Measurements from ENCODE around the gene CPLANE1. TPM values are rescaled to one million over a fixed set of nuclear protein-coding genes. Genes with fewer than 3 reads are reported as not detected.
A peak's percentile ranks its signal among the peaks of the same experiment; 100 is the strongest.

The CPLANE1 gene
- total and polyA plus RNA-seq, 7 experiments from 2014 or later: 1.1 to 14.7 (median 9.0) TPM

GRCh38 chr5:37198842-37199241 lies 50.3 kb downstream of the CPLANE1 start:
- peak overlapping the region in 7 of 9 donors; percentile 19 to 98 (median 83) for H3K27ac Mint-ChIP-seq

GRCh38 chr5:37198061-37198460 lies 51.1 kb downstream of the CPLANE1 start:
- H3K4me1 ChIP-seq (ENCODE audit: control insufficient read depth in 2 of 2, insufficient read depth in 2 of 2, low read length in 2 of 2): peaks cover 6 to 9% of the 10 kb centered on the region in 2 donors
- DNase-seq: peak in 2 of 9 donors; percentile 4 to 9
- H3K36me3 Mint-ChIP-seq: peaks cover 0 to 27% (median 5%) of the 10 kb centered on the region in 5 donors
- peaks cover 9 to 28% (median 25%) of the 10 kb centered on the region in 7 donors for H3K4me1 Mint-ChIP-seq
- peak overlapping the region; percentile 69 to 96 (median 87) for H3K4me3 Mint-ChIP-seq
- H3K9me3 Mint-ChIP-seq: peaks cover 0 to 5% (median 0%) of the 10 kb centered on the region in 11 donors
- H3K36me3 ChIP-seq (ENCODE audit: control insufficient read depth in 2 of 3, insufficient read depth in 3 of 3, low read length in 3 of 3): no peaks in the 10 kb centered on the region
- H3K27ac Mint-ChIP-seq: peak overlapping the region; percentile 83 to 98 (median 94)
- POLR2A ChIA-PET: interaction anchor here (0.8 to 0.9 kb wide), 2 partner anchors 158 to 173 kb away, joined by 3 read pairs; no protein-coding TSS in a partner anchor
- CTCF ChIA-PET: no interaction called here
- no peaks in the 10 kb centered on the region for H3K27me3 Mint-ChIP-seq
- no peaks in the 10 kb centered on the region for H3K27me3 ChIP-seq (ENCODE audit: control insufficient read depth in 2 of 2, insufficient read depth in 2 of 2, low read length in 2 of 2)
- ATAC-seq: peak; percentile 24
- no peaks in the 10 kb centered on the region for H3K9me3 ChIP-seq (ENCODE audit: control insufficient read depth in 2 of 3, low read length in 3 of 3)
- H3K27ac ChIP-seq (ENCODE audit: low read depth, low read length): peak overlapping the region; percentile 70
- intact Hi-C loops (cut with micrococcal nuclease): loop anchor here in 1 of 2 donors (5.0 kb wide), 1 partner anchor 174 kb away; the partner anchor contains the start of gene NUP155
- peak overlapping the region; percentile 54 for H3K4me3 ChIP-seq (ENCODE audit: low read length)

More at GRCh38 chr5:37198842-37199241, 50.3 kb downstream of the CPLANE1 start:
- H3K36me3 Mint-ChIP-seq: peaks cover 0 to 26% (median 5%) of the 10 kb centered on the region in 5 donors
- H3K4me3 Mint-ChIP-seq: peak overlapping the region in 8 of 10 donors; percentile 32 to 96 (median 66)
- H3K4me1 Mint-ChIP-seq: peaks cover 9 to 28% (median 25%) of the 10 kb centered on the region in 7 donors
- DNase-seq: no peak
- no peak overlapping the region for H3K27ac ChIP-seq (ENCODE audit: low read depth, low read length)
- CTCF ChIA-PET: no interaction called here
- H3K27me3 Mint-ChIP-seq: no peaks in the 10 kb centered on the region
- no peak overlapping the region for H3K4me3 ChIP-seq (ENCODE audit: low read length)
- H3K4me1 ChIP-seq (ENCODE audit: control insufficient read depth in 2 of 2, insufficient read depth in 2 of 2, low read length in 2 of 2): peaks cover 6 to 9% of the 10 kb centered on the region in 2 donors
- intact Hi-C loops (cut with micrococcal nuclease): loop anchor here in 1 of 2 donors (5.0 kb wide), 1 partner anchor 173 kb away; the partner anchor contains the start of gene NUP155
- H3K9me3 ChIP-seq (ENCODE audit: control insufficient read depth in 2 of 3, low read length in 3 of 3): no peaks in the 10 kb centered on the region
- no peaks in the 10 kb centered on the region for H3K36me3 ChIP-seq (ENCODE audit: control insufficient read depth in 2 of 3, insufficient read depth in 3 of 3, low read length in 3 of 3)
- peaks cover 0 to 5% (median 0%) of the 10 kb centered on the region in 11 donors for H3K9me3 Mint-ChIP-seq
- H3K27me3 ChIP-seq (ENCODE audit: control insufficient read depth in 2 of 2, insufficient read depth in 2 of 2, low read length in 2 of 2): no peaks in the 10 kb centered on the region
- POLR2A ChIA-PET: interaction anchor here (0.5 kb wide), 1 partner anchor 10 kb away, joined by 3 read pairs; no protein-coding TSS in a partner anchor
- ATAC-seq: no peak

- Histone ChIP-seq H3K27ac (ENCODE audit: low read depth, low read length) (peak overlapping the region; percentile 70), H3K27me3 (ENCODE audit: control insufficient read depth in 2 of 2, insufficient read depth in 2 of 2, low read length in 2 of 2) (no peaks in the 10 kb centered on the region), H3K36me3 (ENCODE audit: control insufficient read depth in 2 of 3, insufficient read depth in 3 of 3, low read length in 3 of 3) (no peaks in the 10 kb centered on the region), H3K4me1 (ENCODE audit: control insufficient read depth in 2 of 2, insufficient read depth in 2 of 2, low read length in 2 of 2) (peaks cover 6 to 9% of the 10 kb centered on the region in 2 donors), H3K9me3 (ENCODE audit: control insufficient read depth in 2 of 3, low read length in 3 of 3) (no peaks in the 10 kb centered on the region), H3K4me3 (ENCODE audit: low read length) (peak overlapping the region; percentile 54)
- H3K27ac Mint-ChIP-seq: peak overlapping the region; percentile 83 to 98 (median 94)
- peak in 5 of 9 donors; percentile 6 to 32 (median 18) for DNase-seq
- no peaks in the 10 kb centered on the region for H3K27me3 Mint-ChIP-seq
- peaks cover 0 to 5% (median 0%) of the 10 kb centered on the region in 11 donors for H3K9me3 Mint-ChIP-seq
- intact Hi-C loops (cut with micrococcal nuclease): loop anchor here (1.0 to 5.0 kb wide), 4 partner anchors 51 to 175 kb away; partner anchors contain the start of genes CPLANE1 (in 2 of the 2) and NUP155 (in 1 of the 2)
- ATAC-seq: peak; percentile 69
- H3K4me1 Mint-ChIP-seq: peaks cover 9 to 28% (median 25%) of the 10 kb centered on the region in 7 donors
- CTCF ChIA-PET: interaction anchor here (0.7 kb wide), 1 partner anchor 215 kb away, joined by 6 read pairs; no protein-coding TSS in a partner anchor
- peak overlapping the region; percentile 78 to 96 (median 87) for H3K4me3 Mint-ChIP-seq
- H3K36me3 Mint-ChIP-seq: peaks cover 0 to 28% (median 5%) of the 10 kb centered on the region in 5 donors
- POLR2A ChIA-PET: interaction anchor here (0.8 to 1.4 kb wide), 3 partner anchors 158 to 174 kb away, joined by 3 to 5 read pairs (median 3); no protein-coding TSS in a partner anchor
Measured at GRCh38 chr5:37197340-37198050, 51.7 kb downstream of the CPLANE1 start.

- H3K27ac ChIP-seq (ENCODE audit: low read depth, low read length): no peak overlapping the region
- no peak for DNase-seq
- H3K27me3 ChIP-seq (ENCODE audit: control insufficient read depth in 2 of 2, insufficient read depth in 2 of 2, low read length in 2 of 2): no peaks in the 10 kb centered on the region
- POLR2A ChIA-PET: no interaction called here
- no peaks in the 10 kb centered on the region for H3K9me3 ChIP-seq (ENCODE audit: control insufficient read depth in 2 of 3, low read length in 3 of 3)
- Mint-ChIP-seq H3K36me3 (peaks cover 0 to 28% (median 13%) of the 10 kb centered on the region in 5 donors), H3K4me1 (no peaks in the 10 kb centered on the region), H3K27me3 (no peaks in the 10 kb centered on the region), H3K4me3 (no peak overlapping the region), H3K27ac (no peak overlapping the region), H3K9me3 (no peaks in the 10 kb centered on the region)
- no peak overlapping the region for H3K4me3 ChIP-seq (ENCODE audit: low read length)
- no peaks in the 10 kb centered on the region for H3K36me3 ChIP-seq (ENCODE audit: control insufficient read depth in 2 of 3, insufficient read depth in 3 of 3, low read length in 3 of 3)
- ATAC-seq: no peak
- no peaks in the 10 kb centered on the region for H3K4me1 ChIP-seq (ENCODE audit: control insufficient read depth in 2 of 2, insufficient read depth in 2 of 2, low read length in 2 of 2)
- intact Hi-C loops (cut with micrococcal nuclease): no loop called here
- CTCF ChIA-PET: no interaction called here
Measured at GRCh38 chr5:37190592-37190991, 58.6 kb downstream of the CPLANE1 start.

- Mint-ChIP-seq H3K4me3 (no peak overlapping the region), H3K9me3 (no peaks in the 10 kb centered on the region), H3K27me3 (no peaks in the 10 kb centered on the region), H3K27ac (no peak overlapping the region), H3K4me1 (no peaks in the 10 kb centered on the region), H3K36me3 (peaks cover 4 to 25% (median 16%) of the 10 kb centered on the region in 5 donors)
- H3K9me3 ChIP-seq (ENCODE audit: control insufficient read depth in 2 of 3, low read length in 3 of 3): no peaks in the 10 kb centered on the region
- H3K4me1 ChIP-seq (ENCODE audit: control insufficient read depth in 2 of 2, insufficient read depth in 2 of 2, low read length in 2 of 2): no peaks in the 10 kb centered on the region
- DNase-seq (no peak), ATAC-seq (no peak)
- CTCF ChIA-PET: no interaction called here
- H3K4me3 ChIP-seq (ENCODE audit: low read length): no peak overlapping the region
- no peak overlapping the region for H3K27ac ChIP-seq (ENCODE audit: low read depth, low read length)
- H3K27me3 ChIP-seq (ENCODE audit: control insufficient read depth in 2 of 2, insufficient read depth in 2 of 2, low read length in 2 of 2): no peaks in the 10 kb centered on the region
- POLR2A ChIA-PET: no interaction called here
- H3K36me3 ChIP-seq (ENCODE audit: control insufficient read depth in 2 of 3, insufficient read depth in 3 of 3, low read length in 3 of 3): no peaks in the 10 kb centered on the region
- intact Hi-C loops (cut with micrococcal nuclease): loop anchor here in 1 of 2 donors (5.0 kb wide), 1 partner anchor 37 kb away; no protein-coding TSS in a partner anchor
Measured at GRCh38 chr5:37189355-37189754, 59.8 kb downstream of the CPLANE1 start.

GRCh38 chr5:37187465-37187977 lies 61.7 kb downstream of the CPLANE1 start:
- DNase-seq: no peak
- Histone ChIP-seq H3K27ac (ENCODE audit: low read depth, low read length) (no peak overlapping the region), H3K36me3 (ENCODE audit: control insufficient read depth in 2 of 3, insufficient read depth in 3 of 3, low read length in 3 of 3) (peaks cover 0 to 3% (median 0%) of the 10 kb centered on the region in 3 experiments), H3K9me3 (ENCODE audit: control insufficient read depth in 2 of 3, low read length in 3 of 3) (no peaks in the 10 kb centered on the region), H3K27me3 (ENCODE audit: control insufficient read depth in 2 of 2, insufficient read depth in 2 of 2, low read length in 2 of 2) (no peaks in the 10 kb centered on the region), H3K4me1 (ENCODE audit: control insufficient read depth in 2 of 2, insufficient read depth in 2 of 2, low read length in 2 of 2) (no peaks in the 10 kb centered on the region), H3K4me3 (ENCODE audit: low read length) (no peak overlapping the region)
- CTCF ChIA-PET: no interaction called here
- Mint-ChIP-seq H3K4me3 (no peak overlapping the region), H3K4me1 (no peaks in the 10 kb centered on the region), H3K27me3 (no peaks in the 10 kb centered on the region), H3K27ac (no peak overlapping the region), H3K36me3 (peaks cover 4 to 39% (median 22%) of the 10 kb centered on the region in 5 donors), H3K9me3 (no peaks in the 10 kb centered on the region)
- no peak for ATAC-seq
- POLR2A ChIA-PET: no interaction called here
- intact Hi-C loops (cut with micrococcal nuclease): loop anchor here in 1 of 2 donors (5.0 kb wide), 1 partner anchor 35 kb away; no protein-coding TSS in a partner anchor

Measured in naive thymus-derived CD4-positive, alpha-beta T cell (primary cell).